ENCODE results near the gene ARMS2.
A peak's percentile ranks its signal among the peaks of the same experiment; 100 is the strongest.

Gene ARMS2

GRCh38 chr10:122495406-122496340 is 41.2 kb downstream of the ARMS2 start:
- DNase-seq = peak; percentile 22

DNA sequence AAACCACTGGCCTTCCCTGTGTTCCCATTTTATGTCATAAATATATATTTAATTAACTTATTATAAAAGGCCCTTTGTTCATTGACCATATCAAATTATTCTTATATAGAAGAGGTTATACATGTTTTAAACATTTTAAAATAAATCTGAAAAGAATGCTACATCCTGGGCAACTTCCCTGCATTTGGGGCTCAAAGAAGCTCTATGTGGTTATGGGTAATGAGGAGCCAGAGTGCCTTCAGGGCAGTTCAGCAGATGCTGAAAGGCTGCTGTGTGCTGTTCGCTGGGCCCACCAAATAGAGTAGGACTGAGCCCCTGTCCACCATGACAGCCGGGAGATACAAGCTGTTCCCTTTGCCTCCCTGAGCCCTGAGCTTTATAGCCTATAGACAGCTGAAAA is 42.8 kb downstream of the ARMS2 start:
- no peak for DNase-seq

DNA sequence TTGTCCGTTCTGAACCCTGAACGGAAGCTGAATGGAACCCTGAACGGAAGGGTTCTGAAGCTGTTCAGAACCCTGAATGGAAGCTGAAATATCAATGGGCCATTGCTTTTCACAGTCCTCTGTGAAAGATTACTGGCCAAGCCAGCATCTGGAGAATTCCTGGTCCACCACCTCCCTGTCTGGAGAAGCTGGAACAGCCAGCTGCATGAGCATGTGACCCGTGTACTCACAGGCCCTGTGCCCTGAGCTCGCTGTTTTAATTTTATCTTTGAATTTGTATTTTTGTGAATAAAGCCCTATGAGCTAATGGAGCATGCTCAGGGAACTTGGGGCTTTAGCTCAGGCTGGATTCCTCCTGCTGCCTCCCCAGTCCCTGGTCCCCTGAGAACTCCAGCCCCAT is 44.1 kb downstream of the ARMS2 start:
- no peak for DNase-seq

GRCh38 chr10:122499012-122499411 is 44.6 kb downstream of the ARMS2 start:
- no peak for DNase-seq

DNA sequence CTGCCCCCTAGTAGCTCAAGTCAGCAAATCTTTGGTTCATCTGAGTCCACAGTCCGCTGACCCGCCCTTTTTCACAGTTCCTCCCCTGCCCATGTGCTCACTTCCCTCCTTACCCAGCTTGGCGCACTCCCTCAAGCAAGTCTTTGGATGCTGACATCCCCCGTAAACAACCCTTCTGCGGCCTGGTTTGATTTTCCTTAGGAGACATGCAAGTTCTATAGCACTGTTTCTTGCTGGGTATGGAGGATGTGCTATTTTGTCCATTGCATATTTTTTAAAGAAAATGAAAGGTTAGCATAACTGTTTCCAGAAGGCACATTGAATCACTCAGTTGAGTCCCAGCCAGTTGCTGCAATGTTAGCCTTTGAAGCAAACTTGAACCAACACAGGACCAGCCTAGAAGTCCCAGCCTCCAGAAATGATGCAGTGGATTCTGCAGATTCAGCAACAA is 45.1 kb downstream of the ARMS2 start:
- DNase-seq = no peak

DNA sequence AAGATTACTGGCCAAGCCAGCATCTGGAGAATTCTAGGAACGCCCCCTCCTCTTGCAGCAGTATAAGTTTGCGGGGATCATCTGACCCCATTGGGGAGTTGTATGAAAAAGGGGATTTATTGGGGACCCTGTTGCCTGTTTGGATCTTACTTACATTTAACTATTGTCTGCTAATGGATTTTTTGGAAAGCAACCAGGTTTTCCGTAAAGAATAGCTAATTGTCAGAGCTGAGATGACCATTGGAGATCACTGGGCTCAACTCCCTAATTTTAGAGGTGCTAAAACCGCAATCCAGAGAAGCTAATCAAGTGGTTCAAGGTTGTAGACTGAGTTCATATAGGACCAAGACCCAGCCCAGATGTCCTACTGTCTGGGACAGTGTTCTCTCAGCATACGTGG is 45.7 kb downstream of the ARMS2 start:
- DNase-seq = no peak

GRCh38 chr10:122500726-122501125 is 46.3 kb downstream of the ARMS2 start:
- DNase-seq = no peak

GRCh38 chr10:122503012-122503411 is 48.6 kb downstream of the ARMS2 start:
- DNase-seq = no peak

DNA sequence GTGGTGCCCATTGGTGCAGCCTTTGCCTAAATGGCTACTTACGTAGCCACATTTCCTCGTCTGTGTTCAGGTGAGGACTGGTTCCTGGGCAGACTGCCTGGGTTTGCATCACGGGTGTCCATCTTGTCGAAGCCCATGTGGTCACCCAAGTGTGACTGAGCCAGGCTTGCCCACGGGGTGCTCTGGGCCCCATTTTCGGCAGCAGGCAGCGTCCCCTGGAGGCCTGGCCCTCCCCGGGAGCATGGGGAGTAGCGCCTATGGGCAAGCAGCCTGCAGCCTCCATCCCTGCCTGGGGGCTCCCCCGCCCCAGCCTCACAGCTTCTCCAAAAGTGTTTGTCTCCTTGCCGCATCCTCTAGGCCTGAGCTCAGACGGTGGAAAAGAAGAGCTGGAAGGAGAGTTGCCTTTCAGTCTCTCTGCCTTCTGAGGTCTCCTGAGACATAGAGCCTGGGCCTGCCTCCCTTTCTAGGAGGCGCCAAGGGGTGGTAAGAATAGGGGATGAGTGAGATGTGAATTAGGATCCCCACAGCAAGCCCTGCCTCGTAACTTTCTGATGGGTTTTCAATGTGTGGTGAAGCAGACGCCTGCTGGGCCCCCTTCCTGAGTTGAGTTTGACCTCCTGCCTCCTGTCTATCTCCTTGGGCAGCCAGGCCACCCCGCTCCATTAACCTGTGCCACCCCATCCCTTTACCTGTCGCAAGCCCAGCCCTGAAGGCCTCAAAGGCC is 49.6 kb downstream of the ARMS2 start:
- no peak for DNase-seq

GRCh38 chr10:122504610-122504950 is 50.1 kb downstream of the ARMS2 start:
- no peak for DNase-seq

GRCh38 chr10:122505011-122505410 is 50.6 kb downstream of the ARMS2 start:
- DNase-seq = no peak

DNA sequence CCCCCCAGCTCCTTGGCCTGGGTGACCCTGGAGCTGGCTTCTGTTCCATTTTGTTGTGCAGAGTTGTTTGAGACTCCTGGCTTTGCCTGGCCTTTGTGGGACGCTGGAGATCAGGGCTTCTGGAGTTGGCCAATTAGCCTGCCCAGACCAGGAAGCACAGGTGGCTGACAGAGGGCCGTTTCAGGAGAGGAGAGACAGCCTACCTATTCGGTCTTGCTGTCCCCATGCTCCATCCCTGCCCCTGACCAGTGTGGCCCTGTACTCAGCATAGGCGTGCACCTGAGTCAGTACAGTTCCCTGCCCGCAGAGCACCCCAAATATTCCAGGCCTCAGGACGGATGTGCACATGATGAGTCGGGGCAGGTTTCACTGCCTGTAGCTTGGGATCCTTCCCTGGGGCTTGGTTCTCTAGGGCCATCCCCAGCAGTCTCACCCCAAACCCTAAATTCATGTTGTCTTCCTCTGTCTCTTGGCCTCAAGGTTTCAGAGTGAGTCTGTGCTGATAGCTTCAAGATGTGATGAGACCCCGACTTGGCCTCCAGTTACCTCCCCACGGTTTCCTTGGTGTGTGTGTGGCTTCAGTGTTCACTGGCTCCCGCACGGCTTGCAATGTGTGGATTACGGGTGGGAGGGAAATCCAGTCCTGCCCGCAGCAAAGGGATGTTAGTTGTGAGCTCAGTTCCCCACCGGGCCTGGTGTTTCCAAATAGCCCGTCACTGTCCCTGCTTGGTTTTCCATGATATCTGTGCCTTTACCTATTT is 51.6 kb downstream of the ARMS2 start:
- DNase-seq = no peak
